Body of pancreas (tissue), 4 donors: Measurements from ENCODE around the gene CDHR5.

Experiments
- POLR2A ChIP-seq, 3 donors: fragments of 450-650 bp; IDR thresholded peaks; one replicate each; pipeline ENCODE4 v1.6.1; 2016; ENCODE audit warnings: antibody characterized with exemption in 3 of 3, mild to moderate bottlenecking in 2 of 3
- TF ChIP-seq, protein P1 (sequence below), 7 experiments: fragments of 450-650 bp in 4 of 7; fragments of 200-600 bp in 3 of 7; sonication (generic) in 3 of 7; IDR thresholded peaks; one replicate each; pipeline ENCODE4 v1.5.1; 2016 to 2019; ENCODE audit warnings: antibody characterized with exemption in 7 of 7

DNA sequence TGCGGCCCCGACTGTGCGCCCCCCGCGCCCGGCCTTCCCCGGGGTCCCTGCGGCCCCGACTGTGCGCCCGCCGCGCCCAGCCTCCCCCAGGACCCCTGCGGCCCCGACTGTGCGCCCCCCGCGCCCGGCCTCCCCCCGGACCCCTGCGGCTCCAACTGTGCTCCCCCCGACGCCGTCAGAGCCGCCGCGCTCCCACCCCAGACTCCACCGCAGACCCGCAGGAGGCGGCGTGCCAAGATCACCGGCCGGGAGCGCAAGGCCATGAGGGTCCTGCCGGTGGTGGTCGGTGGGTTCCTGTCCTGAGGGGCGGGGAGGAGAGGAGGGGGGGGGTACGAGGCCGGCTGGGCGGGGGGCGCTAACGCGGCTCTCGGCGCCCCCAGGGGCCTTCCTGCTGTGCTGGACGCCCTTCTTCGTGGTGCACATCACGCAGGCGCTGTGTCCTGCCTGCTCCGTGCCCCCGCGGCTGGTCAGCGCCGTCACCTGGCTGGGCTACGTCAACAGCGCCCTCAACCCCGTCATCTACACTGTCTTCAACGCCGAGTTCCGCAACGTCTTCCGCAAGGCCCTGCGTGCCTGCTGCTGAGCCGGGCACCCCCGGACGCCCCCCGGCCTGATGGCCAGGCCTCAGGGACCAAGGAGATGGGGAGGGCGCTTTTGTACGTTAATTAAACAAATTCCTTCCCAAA lies 15.4 kb upstream of the CDHR5 start:
- TF ChIP-seq, protein P1, sequence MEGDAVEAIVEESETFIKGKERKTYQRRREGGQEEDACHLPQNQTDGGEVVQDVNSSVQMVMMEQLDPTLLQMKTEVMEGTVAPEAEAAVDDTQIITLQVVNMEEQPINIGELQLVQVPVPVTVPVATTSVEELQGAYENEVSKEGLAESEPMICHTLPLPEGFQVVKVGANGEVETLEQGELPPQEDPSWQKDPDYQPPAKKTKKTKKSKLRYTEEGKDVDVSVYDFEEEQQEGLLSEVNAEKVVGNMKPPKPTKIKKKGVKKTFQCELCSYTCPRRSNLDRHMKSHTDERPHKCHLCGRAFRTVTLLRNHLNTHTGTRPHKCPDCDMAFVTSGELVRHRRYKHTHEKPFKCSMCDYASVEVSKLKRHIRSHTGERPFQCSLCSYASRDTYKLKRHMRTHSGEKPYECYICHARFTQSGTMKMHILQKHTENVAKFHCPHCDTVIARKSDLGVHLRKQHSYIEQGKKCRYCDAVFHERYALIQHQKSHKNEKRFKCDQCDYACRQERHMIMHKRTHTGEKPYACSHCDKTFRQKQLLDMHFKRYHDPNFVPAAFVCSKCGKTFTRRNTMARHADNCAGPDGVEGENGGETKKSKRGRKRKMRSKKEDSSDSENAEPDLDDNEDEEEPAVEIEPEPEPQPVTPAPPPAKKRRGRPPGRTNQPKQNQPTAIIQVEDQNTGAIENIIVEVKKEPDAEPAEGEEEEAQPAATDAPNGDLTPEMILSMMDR (IDR thresholded peaks at IDR 0.05): no peak
- no peak for TF ChIP-seq POLR2A (IDR thresholded peaks at IDR 0.05)
